BLaER1 treated with 17β-estradiol and CSF1 and Interleukin-3, amounts not matched to agents 10 nM and 100 nM (cell line): ENCODE measurements around the gene SLC25A33.
A peak's percentile ranks its signal among the peaks of the same experiment; 100 is the strongest.
"Not testable (repeated sequence)": the region's sequence is repeated elsewhere in the genome, so short reads cannot be mapped to it uniquely, and the experiment has no call there.

Source experiments
- H3K27ac ChIP-seq, 11 experiments: shearing (Covaris generic); formaldehyde crosslinking; 2 replicates each; pipeline ENCODE4 v1.8.1; 2022
- H3K27me3 ChIP-seq, 11 experiments: shearing (Covaris generic); formaldehyde crosslinking; 2 replicates each; pipeline ENCODE4 v1.8.1; 2022
- H3K36me3 ChIP-seq, 11 experiments: shearing (Covaris generic); formaldehyde crosslinking; 2 replicates each; pipeline ENCODE4 v1.8.1; 2022
- H3K4me1 ChIP-seq, 10 experiments: shearing (Covaris generic); formaldehyde crosslinking; 2 replicates each; pipeline ENCODE4 v1.8.1; 2022
- H3K4me2 ChIP-seq, 11 experiments: shearing (Covaris generic); formaldehyde crosslinking; 2 replicates each; pipeline ENCODE4 v1.8.1; 2022
- H3K4me3 ChIP-seq, 10 experiments: shearing (Covaris generic); formaldehyde crosslinking; 2 replicates each; pipeline ENCODE4 v1.8.1; 2022
- H3K9ac ChIP-seq, 11 experiments: shearing (Covaris generic); formaldehyde crosslinking; 2 replicates each; pipeline ENCODE4 v1.8.1; 2022
- H3K9me3 ChIP-seq, 11 experiments: shearing (Covaris generic); formaldehyde crosslinking; replicated peaks in 1 of 11; 2 replicates each; pipeline ENCODE4 v1.8.1; 2022
- H4K20me1 ChIP-seq, 11 experiments: shearing (Covaris generic); formaldehyde crosslinking; 2 replicates each; pipeline ENCODE4 v1.8.1; 2022
- Cebpa-rat ChIP-seq, 11 experiments: shearing (Covaris generic); IDR thresholded peaks; 2 replicates each; pipeline ENCODE4 v1.8.1; 2022

Gene SLC25A33

DNA sequence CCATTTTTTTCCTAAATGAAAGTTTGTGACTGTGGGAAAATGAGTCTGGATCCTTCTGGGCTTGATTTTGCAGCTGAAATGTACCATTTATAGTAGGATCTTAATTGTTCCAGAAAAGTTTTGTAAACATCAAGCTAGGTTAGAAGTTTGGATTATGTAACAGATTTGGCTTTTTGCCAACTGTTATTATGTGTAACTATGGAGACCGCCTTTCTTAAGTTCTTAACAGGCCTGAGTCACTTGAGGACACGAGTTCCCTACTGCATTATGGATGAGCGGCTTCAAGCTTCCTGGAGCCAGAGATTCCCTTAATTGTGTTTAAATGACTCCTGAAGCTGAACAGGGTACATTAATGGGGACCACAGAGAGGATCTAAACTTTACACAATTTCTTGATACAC, 22.2 kb downstream of the SLC25A33 start:
- H3K27me3 ChIP-seq, result no peaks in the 10 kb centered on the region
- no peak overlapping the region for H3K4me2 ChIP-seq
- peaks cover 4 to 38% (median 30%) of the 10 kb centered on the region in 10 experiments; a peak in 15 of 20 replicates for H3K4me1 ChIP-seq
- H3K36me3 ChIP-seq, result peaks cover 66 to 90% (median 89%) of the 10 kb centered on the region in 11 experiments
- H4K20me1 ChIP-seq, result peaks cover 0 to 84% (median 40%) of the 10 kb centered on the region in 11 experiments; a peak in 17 of 22 replicates
- no peak for TF ChIP-seq Cebpa-rat (IDR thresholded peaks at IDR 0.05)
- H3K27ac ChIP-seq, result no peak overlapping the region
- no peak overlapping the region for H3K4me3 ChIP-seq
- peaks cover 0 to 21% (median 10%) of the 10 kb centered on the region in 11 experiments; a peak in 13 of 22 replicates for H3K9me3 ChIP-seq
- H3K9ac ChIP-seq, result no peak overlapping the region

GRCh38 chr1:9569267-9569666, 30.0 kb downstream of the SLC25A33 start:
- TF ChIP-seq Cebpa-rat (IDR thresholded peaks at IDR 0.05), result no peak
- Histone ChIP-seq H3K27me3 (no peaks in the 10 kb centered on the region), H3K9me3 (peaks cover 0 to 2% (median under 1%) of the 10 kb centered on the region in 11 experiments; a peak in 4 of 22 replicates), H3K4me2 (peak overlapping the region in 5 of 11 experiments; percentile 50 to 82 (median 69); a peak in 10 of 22 replicates), H3K36me3 (peaks cover 23 to 72% (median 56%) of the 10 kb centered on the region in 11 experiments), H4K20me1 (peaks cover 0 to 95% (median 71%) of the 10 kb centered on the region in 11 experiments; a peak in 18 of 22 replicates), H3K27ac (0 out of 22 replicates have a peak overlapping the region, but pooled peaks of 1 of the 11 experiments have one; percentile 25), H3K9ac (0 out of 22 replicates have a peak overlapping the region, but pooled peaks of 2 of the 11 experiments have one; percentile 26 to 27), H3K4me1 (peaks cover 0 to 64% (median 52%) of the 10 kb centered on the region in 10 experiments; a peak in 16 of 20 replicates), H3K4me3 (no peak overlapping the region)

- not testable (repeated sequence) for H3K9me3 ChIP-seq, H3K4me2 ChIP-seq, H3K27ac ChIP-seq, H3K27me3 ChIP-seq, H3K4me3 ChIP-seq
- Histone ChIP-seq H4K20me1 (peaks cover 0 to 90% (median 71%) of the 10 kb centered on the region in 11 experiments; a peak in 18 of 22 replicates), H3K4me1 (peaks cover 0 to 47% (median 35%) of the 10 kb centered on the region in 10 experiments; a peak in 16 of 20 replicates), H3K36me3 (peaks cover 17 to 63% (median 55%) of the 10 kb centered on the region in 11 experiments), H3K9ac (peak overlapping the region in 1 of 11 experiments; percentile 16; a peak in 1 of 22 replicates)
These were observed 31.7 kb downstream of the SLC25A33 start for GRCh38 chr1:9570886-9571529.

DNA sequence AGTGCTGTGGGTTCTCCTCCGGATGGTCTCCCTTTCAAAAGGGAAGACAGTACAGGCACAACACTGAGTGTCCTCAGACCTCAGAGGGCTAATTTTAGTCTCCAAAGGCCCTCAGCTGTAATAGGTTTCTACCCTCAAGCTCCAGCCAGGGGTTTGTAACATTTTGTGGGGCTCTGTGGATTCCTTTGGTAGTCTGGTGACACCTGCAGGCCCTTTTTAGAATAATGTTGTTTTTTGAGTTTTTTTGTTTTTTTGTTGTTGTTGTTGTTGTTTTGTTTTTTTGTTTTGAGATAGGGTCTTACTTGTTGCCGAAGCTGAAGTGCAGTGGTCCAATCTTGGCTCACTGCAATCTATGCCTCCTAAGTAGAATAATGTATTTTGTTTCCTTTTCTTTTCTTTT, 34.5 kb downstream of the SLC25A33 start:
- Histone ChIP-seq H3K9me3 (no peaks in the 10 kb centered on the region), H3K27me3 (no peaks in the 10 kb centered on the region), H3K9ac (peak overlapping the region in 2 of 11 experiments; percentile 12 to 51; a peak in 2 of 22 replicates), H3K4me2 (peak overlapping the region in 3 of 11 experiments; percentile 8 to 31 (median 12); a peak in 2 of 22 replicates), H3K27ac (no peak overlapping the region), H3K4me1 (peaks cover 0 to 28% (median 15%) of the 10 kb centered on the region in 10 experiments; a peak in 13 of 20 replicates), H3K4me3 (no peak overlapping the region), H4K20me1 (peaks cover 0 to 90% (median 68%) of the 10 kb centered on the region in 11 experiments; a peak in 18 of 22 replicates), H3K36me3 (peaks cover 0 to 68% (median 39%) of the 10 kb centered on the region in 11 experiments)
- no peak for TF ChIP-seq Cebpa-rat (IDR thresholded peaks at IDR 0.05)

- no peaks in the 10 kb centered on the region for H3K27me3 ChIP-seq
- TF ChIP-seq Cebpa-rat (IDR thresholded peaks at IDR 0.05), result no peak
- no peak overlapping the region for H3K27ac ChIP-seq
- H3K4me1 ChIP-seq, result peaks cover 0 to 11% (median 6%) of the 10 kb centered on the region in 10 experiments; a peak in 8 of 20 replicates
- no peak overlapping the region for H3K4me2 ChIP-seq
- H3K36me3 ChIP-seq, result peaks cover 0 to 79% (median 27%) of the 10 kb centered on the region in 11 experiments
- peaks cover 0 to 81% (median 54%) of the 10 kb centered on the region in 11 experiments; a peak in 18 of 22 replicates for H4K20me1 ChIP-seq
- no peaks in the 10 kb centered on the region for H3K9me3 ChIP-seq
- no peak overlapping the region for H3K4me3 ChIP-seq
- no peak overlapping the region for H3K9ac ChIP-seq
These were observed 36.2 kb downstream of the SLC25A33 start for GRCh38 chr1:9575486-9575885.

DNA sequence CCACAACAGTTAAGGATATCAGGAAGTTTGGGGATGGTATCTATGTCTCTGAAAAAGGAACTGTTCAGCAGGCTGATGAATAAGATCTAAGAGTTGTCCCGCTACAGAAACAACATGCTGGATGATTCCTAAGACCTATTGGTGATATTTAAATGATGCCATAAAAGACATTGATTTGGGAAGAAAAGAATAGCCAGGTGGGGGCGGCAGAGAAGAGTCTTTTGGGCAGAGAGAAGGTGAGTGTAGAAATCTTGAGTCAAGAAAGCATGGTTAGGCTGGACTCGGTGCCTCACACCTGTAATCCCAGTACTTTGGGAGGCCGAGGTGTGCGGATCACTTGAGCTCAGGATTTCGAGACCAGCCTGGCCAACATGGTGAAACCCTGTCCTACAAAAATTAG, 37.6 kb downstream of the SLC25A33 start:
- H3K9ac ChIP-seq, result no peak overlapping the region
- no peaks in the 10 kb centered on the region for H3K27me3 ChIP-seq
- H3K4me2 ChIP-seq, result no peak overlapping the region
- H4K20me1 ChIP-seq, result peaks cover 0 to 74% (median 45%) of the 10 kb centered on the region in 11 experiments; a peak in 18 of 22 replicates
- no peak overlapping the region for H3K4me3 ChIP-seq
- H3K27ac ChIP-seq, result no peak overlapping the region
- no peaks in the 10 kb centered on the region for H3K9me3 ChIP-seq
- peaks cover 0 to 7% (median 3%) of the 10 kb centered on the region in 10 experiments; a peak in 7 of 20 replicates for H3K4me1 ChIP-seq
- peaks cover 0 to 79% (median 27%) of the 10 kb centered on the region in 11 experiments for H3K36me3 ChIP-seq
- no peak for TF ChIP-seq Cebpa-rat (IDR thresholded peaks at IDR 0.05)

- Histone ChIP-seq H3K9ac (no peak overlapping the region), H4K20me1 (peaks cover 0 to 69% (median 42%) of the 10 kb centered on the region in 11 experiments; a peak in 18 of 22 replicates), H3K36me3 (peaks cover 0 to 79% (median 27%) of the 10 kb centered on the region in 11 experiments), H3K27ac (no peak overlapping the region), H3K9me3 (no peaks in the 10 kb centered on the region), H3K4me2 (no peak overlapping the region), H3K4me1 (peaks cover 0 to 7% (median 3%) of the 10 kb centered on the region in 10 experiments; a peak in 7 of 20 replicates), H3K4me3 (no peak overlapping the region), H3K27me3 (no peaks in the 10 kb centered on the region)
- no peak for TF ChIP-seq Cebpa-rat (IDR thresholded peaks at IDR 0.05)
These were observed 38.2 kb downstream of the SLC25A33 start for GRCh38 chr1:9577423-9577822.

DNA sequence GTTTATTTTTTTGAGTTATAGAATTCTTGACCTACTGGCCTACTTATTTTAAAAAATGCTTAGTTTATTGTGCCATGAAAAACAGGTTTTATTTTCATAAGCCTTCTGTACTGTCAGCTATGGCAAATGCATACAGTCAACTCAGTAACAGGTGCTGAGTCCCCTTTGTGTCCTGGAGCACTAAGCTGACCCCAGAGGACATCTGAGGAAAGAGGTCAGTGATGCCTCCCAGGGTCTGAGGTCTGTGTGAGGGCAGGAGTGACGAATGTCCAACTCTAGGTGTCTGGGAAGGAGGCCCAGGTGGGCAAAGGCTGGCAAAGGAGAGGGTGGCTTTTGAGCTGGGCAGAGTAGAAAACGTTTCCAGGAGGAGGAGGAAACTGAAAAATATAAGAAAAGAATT, 41.7 kb downstream of the SLC25A33 start:
- Histone ChIP-seq H3K9me3 (no peaks in the 10 kb centered on the region), H3K9ac (no peak overlapping the region)
- no peak for TF ChIP-seq Cebpa-rat (IDR thresholded peaks at IDR 0.05)

More for the DNA sequence above, 41.7 kb downstream of the SLC25A33 start:
- H4K20me1 ChIP-seq, result peaks cover 0 to 47% (median 25%) of the 10 kb centered on the region in 11 experiments; a peak in 15 of 22 replicates
- no peak overlapping the region for H3K4me2 ChIP-seq
- peaks cover 0 to 2% (median 0%) of the 10 kb centered on the region in 10 experiments; a peak in 6 of 20 replicates for H3K4me1 ChIP-seq
- no peak overlapping the region for H3K27ac ChIP-seq
- H3K27me3 ChIP-seq, result no peaks in the 10 kb centered on the region
- no peak overlapping the region for H3K4me3 ChIP-seq
- peaks cover 0 to 91% (median 53%) of the 10 kb centered on the region in 11 experiments; a peak in 21 of 22 replicates for H3K36me3 ChIP-seq
